Lower leg skin (tissue), 4 donors: ENCODE results near the gene SIL1. TPM values are rescaled to one million over a fixed set of nuclear protein-coding genes. Genes with fewer than 3 reads are reported as not detected.

Experiments used
- DNase-seq, 2 donors: peaks; one replicate each; pipeline ENCODE4 v3.0.0-alpha.2; 2019; ENCODE audit warnings: low spot score in 2 of 2
- H3K4me3 ChIP-seq: fragments of 200-600 bp; sonication (generic); 2 replicates; pipeline ENCODE4 v1.5.1; 2017; ENCODE audit warnings: mild to moderate bottlenecking, low read depth; ENCODE audit not compliant: poor library complexity, severe bottlenecking
- POLR2A ChIP-seq, 2 donors: fragments of 450-650 bp; IDR thresholded peaks; one replicate each; pipeline ENCODE4 v1.6.1; 2016 to 2017; ENCODE audit warnings: antibody characterized with exemption in 2 of 2, mild to moderate bottlenecking in 1 of 2, moderate library complexity in 1 of 2
- WGBS, 2 donors: methylation state at CpG; one replicate each; pipeline ENCODE4 v1.1.5; 2018; 5-methylcytosine and 5-hydroxymethylcytosine counted together
- intact Hi-C: fragments of 100-400 bp; cut with DNase I; formaldehyde crosslinking; loops from one replicate; pipeline ENCODE4 v1.15.0; 2023; ENCODE audit warnings: low total_unique reads
- total RNA-seq, 4 donors: library from RNA; depleted of rRNA; stranded (reverse); fragments of >200 nt; gene quantifications; one replicate each; pipeline ENCODE4 v1.1.0, GENCODE V29; 2016
- TF ChIP-seq, protein P1 (sequence below), 3 donors: fragments of 450-650 bp; IDR thresholded peaks; one replicate each; pipeline ENCODE4 v1.5.1; 2016; ENCODE audit warnings: antibody characterized with exemption in 3 of 3, mild to moderate bottlenecking in 3 of 3, moderate library complexity in 2 of 3

SIL1 gene
- total RNA-seq, 4 donors from 2014 or later = 35.1 to 45.4 (median 39.3) TPM

DNA sequence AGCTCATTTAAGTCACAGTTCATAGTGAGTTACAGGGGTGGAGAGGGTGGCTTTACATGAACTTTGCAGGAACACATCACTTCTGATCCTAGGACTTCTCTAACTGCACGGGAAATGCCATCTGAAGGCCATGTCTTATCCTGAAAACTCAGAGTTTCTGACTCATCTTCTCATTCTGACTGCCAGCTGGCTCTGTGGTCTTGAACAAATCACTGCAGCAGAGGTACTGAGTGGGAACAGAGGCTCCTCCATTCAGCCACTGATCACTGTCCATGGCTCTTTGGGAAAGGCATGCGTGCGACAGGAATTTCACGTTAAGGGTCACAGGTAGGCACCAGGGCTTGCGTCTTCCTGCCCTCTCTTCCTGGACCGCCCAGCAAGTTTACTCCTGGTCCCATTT, 208.4 kb downstream of the SIL1 start:
- intact Hi-C loops = no loop called here
- no peak overlapping the region for H3K4me3 ChIP-seq
- no peak for DNase-seq
- TF ChIP-seq, protein P1, sequence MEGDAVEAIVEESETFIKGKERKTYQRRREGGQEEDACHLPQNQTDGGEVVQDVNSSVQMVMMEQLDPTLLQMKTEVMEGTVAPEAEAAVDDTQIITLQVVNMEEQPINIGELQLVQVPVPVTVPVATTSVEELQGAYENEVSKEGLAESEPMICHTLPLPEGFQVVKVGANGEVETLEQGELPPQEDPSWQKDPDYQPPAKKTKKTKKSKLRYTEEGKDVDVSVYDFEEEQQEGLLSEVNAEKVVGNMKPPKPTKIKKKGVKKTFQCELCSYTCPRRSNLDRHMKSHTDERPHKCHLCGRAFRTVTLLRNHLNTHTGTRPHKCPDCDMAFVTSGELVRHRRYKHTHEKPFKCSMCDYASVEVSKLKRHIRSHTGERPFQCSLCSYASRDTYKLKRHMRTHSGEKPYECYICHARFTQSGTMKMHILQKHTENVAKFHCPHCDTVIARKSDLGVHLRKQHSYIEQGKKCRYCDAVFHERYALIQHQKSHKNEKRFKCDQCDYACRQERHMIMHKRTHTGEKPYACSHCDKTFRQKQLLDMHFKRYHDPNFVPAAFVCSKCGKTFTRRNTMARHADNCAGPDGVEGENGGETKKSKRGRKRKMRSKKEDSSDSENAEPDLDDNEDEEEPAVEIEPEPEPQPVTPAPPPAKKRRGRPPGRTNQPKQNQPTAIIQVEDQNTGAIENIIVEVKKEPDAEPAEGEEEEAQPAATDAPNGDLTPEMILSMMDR (IDR thresholded peaks at IDR 0.05) = no peak
- TF ChIP-seq POLR2A (IDR thresholded peaks at IDR 0.05) = no peak
- 85 to 90% methylated on average over 6 of the region's 6 CpGs for WGBS, 2 donors

DNA sequence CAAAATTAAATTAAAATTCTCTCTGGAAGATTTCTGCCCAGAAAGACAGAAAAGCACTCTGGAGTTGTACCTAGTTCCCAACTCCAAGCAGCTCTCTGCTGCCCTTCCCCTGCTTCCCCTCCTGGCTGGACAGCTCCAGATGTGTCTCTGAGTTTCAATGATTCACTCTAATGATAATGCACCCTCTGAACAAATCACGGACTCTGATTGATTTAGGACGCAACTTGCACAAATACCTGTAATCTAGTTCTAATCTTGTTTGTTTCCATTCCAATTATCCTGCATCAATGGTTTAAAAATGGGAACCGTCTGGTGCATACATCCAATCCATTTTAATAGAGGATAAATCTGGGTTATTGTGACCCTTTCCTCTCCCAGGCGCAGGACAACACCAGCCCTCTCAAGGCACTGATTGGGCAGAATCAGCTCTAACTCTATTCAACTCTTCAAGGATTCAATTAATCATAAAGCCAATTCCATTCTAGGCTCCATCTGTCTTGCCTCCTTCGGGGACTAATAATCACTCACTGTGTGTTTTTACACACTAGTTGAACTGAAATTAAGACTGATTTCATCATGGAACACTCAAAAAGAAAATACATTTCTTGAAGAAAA, 211.9 kb downstream of the SIL1 start:
- intact Hi-C loops = no loop called here
- 94 to 96% methylated on average over 5 of the region's 5 CpGs for WGBS, 2 donors
- DNase-seq = no peak
- TF ChIP-seq, protein P1 (IDR thresholded peaks at IDR 0.05) = no peak
- TF ChIP-seq POLR2A (IDR thresholded peaks at IDR 0.05) = no peak
- H3K4me3 ChIP-seq = no peak overlapping the region

DNA sequence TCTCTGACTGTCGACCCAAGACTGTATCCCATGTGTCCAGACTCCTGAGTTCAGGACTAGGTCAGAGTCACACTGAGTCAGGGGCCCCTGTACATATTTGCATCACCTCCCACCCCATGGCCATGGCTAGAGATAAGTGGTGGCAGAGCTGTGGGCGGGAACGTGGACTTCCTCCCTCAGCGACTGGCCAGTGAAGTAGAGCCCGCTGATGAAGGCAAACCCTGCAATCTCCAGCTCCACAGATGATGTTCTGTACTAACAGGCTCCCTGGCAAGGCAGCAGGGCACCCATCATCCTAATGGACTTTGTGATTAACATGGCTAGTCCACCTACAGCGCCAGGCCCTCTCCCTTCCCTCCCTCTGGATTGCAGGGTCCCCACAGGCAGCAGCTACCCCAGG, 212.5 kb downstream of the SIL1 start:
- no peak for DNase-seq
- intact Hi-C loops = no loop called here
- WGBS, 2 donors = 85 to 87% methylated on average over 6 of the region's 6 CpGs
- H3K4me3 ChIP-seq = no peak overlapping the region
- TF ChIP-seq, protein P1 (IDR thresholded peaks at IDR 0.05) = no peak
- no peak for TF ChIP-seq POLR2A (IDR thresholded peaks at IDR 0.05)

DNA sequence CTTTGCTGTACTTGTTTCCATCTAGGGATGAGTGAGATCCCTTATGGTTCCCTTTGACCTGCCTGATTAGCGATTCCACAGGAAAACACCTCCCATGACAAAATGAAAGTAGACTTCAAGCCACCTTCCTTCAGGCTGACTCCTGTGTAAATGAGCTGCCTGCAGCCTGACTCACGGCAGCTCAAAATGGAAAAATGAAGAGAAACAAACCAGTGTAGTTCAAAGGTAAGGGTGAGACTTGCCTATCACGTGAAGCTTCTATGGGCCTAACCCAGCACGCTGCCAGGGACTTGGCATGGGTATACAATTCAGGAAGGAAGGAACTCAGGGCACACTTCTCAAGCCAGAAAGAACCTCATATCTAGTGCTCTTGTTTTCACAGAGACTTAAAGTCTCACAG, 212.9 kb downstream of the SIL1 start:
- 49 to 53% methylated on average over 4 of the region's 4 CpGs for WGBS, 2 donors
- intact Hi-C loops = no loop called here
- no peak for DNase-seq
- H3K4me3 ChIP-seq = no peak overlapping the region
- no peak for TF ChIP-seq POLR2A (IDR thresholded peaks at IDR 0.05)
- TF ChIP-seq, protein P1 (IDR thresholded peaks at IDR 0.05) = no peak

DNA sequence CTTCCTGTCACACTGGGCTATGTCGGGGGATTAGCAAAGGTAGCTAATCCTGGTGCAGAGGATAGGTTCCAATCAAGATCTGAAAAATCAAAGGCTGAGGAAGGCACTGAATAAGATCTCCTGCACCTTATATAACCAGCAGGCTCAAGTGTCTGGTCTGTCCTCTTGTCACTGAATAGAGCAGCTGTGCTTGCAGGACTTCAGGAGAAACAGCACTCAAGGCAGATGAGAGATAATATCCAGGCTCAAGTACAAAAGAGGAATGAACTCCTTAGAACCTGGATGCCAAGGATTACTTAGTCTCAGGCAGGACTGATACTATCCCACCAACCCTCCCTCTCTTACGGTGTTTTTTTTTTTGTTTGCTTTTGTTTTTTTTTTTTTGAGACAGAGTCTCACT, 214.2 kb downstream of the SIL1 start:
- WGBS, 2 donors = 89 to 94% methylated on average over 2 of the region's 2 CpGs
- H3K4me3 ChIP-seq = no peak overlapping the region
- intact Hi-C loops = no loop called here
- DNase-seq = no peak
- TF ChIP-seq, protein P1 (IDR thresholded peaks at IDR 0.05) = no peak
- no peak for TF ChIP-seq POLR2A (IDR thresholded peaks at IDR 0.05)

DNA sequence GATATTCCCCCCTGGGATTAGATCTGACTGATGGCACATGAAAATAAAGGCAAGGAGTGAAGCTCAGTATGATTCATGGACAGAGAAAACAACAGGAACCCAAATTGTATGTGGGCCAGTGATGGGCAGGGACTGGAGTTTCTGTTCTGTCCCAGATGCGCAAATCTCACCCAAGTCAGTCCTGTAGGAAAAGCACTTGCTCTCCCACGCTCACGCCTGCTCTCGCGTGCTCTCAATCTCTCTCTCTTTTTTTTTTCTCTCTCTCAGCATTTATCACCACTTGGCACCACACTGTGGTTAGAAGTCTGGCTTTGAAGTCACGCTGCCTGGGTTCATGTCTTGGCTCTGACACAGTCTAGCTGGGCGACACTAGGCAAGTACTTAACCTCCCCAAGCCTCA, 216.6 kb downstream of the SIL1 start:
- WGBS, 2 donors = 60 to 68% methylated on average over 7 of the region's 7 CpGs
- intact Hi-C loops = no loop called here
- DNase-seq = no peak
- TF ChIP-seq POLR2A (IDR thresholded peaks at IDR 0.05) = no peak
- TF ChIP-seq, protein P1 (IDR thresholded peaks at IDR 0.05) = no peak
- no peak overlapping the region for H3K4me3 ChIP-seq
